CD14-positive monocyte (primary cell): ENCODE results near the gene CASTOR2. TPM values are rescaled to one million over a fixed set of nuclear protein-coding genes. Genes with fewer than 3 reads are reported as not detected.

Source experiments
- DNase-seq, 3 donors: peaks; one replicate each; pipeline ENCODE4 v3.0.0-alpha.2; 2011 to 2022
- H2AFZ ChIP-seq: 2 replicates; pipeline ENCODE4 v1.6.0; 2012; ENCODE audit warnings: mild to moderate bottlenecking, low read depth, low read length, inconsistent platforms; ENCODE audit not compliant: insufficient read depth, poor library complexity, severe bottlenecking
- H3K27ac ChIP-seq, 2 donors: 1 replicate in 1 of 2; 2 replicates in 1 of 2; pipeline ENCODE4 v1.5.1; 2012 to 2013; ENCODE audit warnings: low read length in 2 of 2, control low read depth in 1 of 2, inconsistent platforms in 1 of 2, low read depth in 1 of 2, mild to moderate bottlenecking in 1 of 2
- H3K27me3 ChIP-seq, 2 donors: one replicate each; pipeline versions ENCODE4 v1.6.0 to v1.6.1; 2011 to 2013; ENCODE audit warnings: low read length in 2 of 2; ENCODE audit not compliant: control insufficient read depth in 2 of 2, insufficient read depth in 2 of 2
- H3K36me3 ChIP-seq, 2 donors: replicated peaks in 1 of 2; 1 replicate in 1 of 2; 2 replicates in 1 of 2; pipeline versions ENCODE4 v1.5.1 to v1.6.1; 2012 to 2013; ENCODE audit warnings: low read length in 2 of 2, control low read depth in 1 of 2, inconsistent platforms in 1 of 2, mild to moderate bottlenecking in 1 of 2; ENCODE audit not compliant: insufficient read depth in 2 of 2, control insufficient read depth in 1 of 2
- H3K4me1 ChIP-seq, 2 donors: 1 replicate in 1 of 2; 2 replicates in 1 of 2; pipeline versions ENCODE4 v1.5.1 to v1.6.1; 2012 to 2013; ENCODE audit warnings: low read length in 2 of 2, control low read depth in 1 of 2, inconsistent platforms in 1 of 2, mild to moderate bottlenecking in 1 of 2, moderate library complexity in 1 of 2; ENCODE audit not compliant: insufficient read depth in 2 of 2, control insufficient read depth in 1 of 2
- H3K4me2 ChIP-seq: replicated peaks from 2 replicates; pipeline ENCODE3; 2012; ENCODE audit warnings: low read length, moderate library complexity, mild to moderate bottlenecking; ENCODE audit not compliant: poor library complexity, severe bottlenecking; ENCODE audit errors: extremely low read depth
- H3K4me3 ChIP-seq, 3 experiments: fragments of 200-600 bp in 1 of 3; sonication (generic) in 1 of 3; replicated peaks in 1 of 3; 1 replicate in 2 of 3; 2 replicates in 1 of 3; pipeline ENCODE4 v1.5.1; 2011 to 2013; ENCODE audit warnings: low read length in 3 of 3, mild to moderate bottlenecking in 3 of 3, control low read depth in 2 of 3, low read depth in 2 of 3, inconsistent platforms in 1 of 3, moderate library complexity in 1 of 3
- H3K79me2 ChIP-seq: 2 replicates; pipeline ENCODE4 v1.6.0; 2012; ENCODE audit warnings: mild to moderate bottlenecking, control low read depth, inconsistent platforms, low read length, moderate library complexity; ENCODE audit not compliant: insufficient read depth
- H3K9ac ChIP-seq: 2 replicates; pipeline ENCODE4 v1.6.0; 2017; ENCODE audit warnings: low read length, mild to moderate bottlenecking; ENCODE audit not compliant: insufficient read depth, poor library complexity, severe bottlenecking
- H3K9me3 ChIP-seq, 2 donors: replicated peaks in 1 of 2; 1 replicate in 1 of 2; 2 replicates in 1 of 2; pipeline versions ENCODE4 v1.5.1 to v1.6.1; 2012 to 2013; ENCODE audit warnings: low read length in 2 of 2, control low read depth in 1 of 2; ENCODE audit not compliant: control insufficient read depth in 1 of 2, insufficient read depth in 1 of 2
- H4K20me1 ChIP-seq: 2 replicates; pipeline ENCODE4 v1.6.0; 2012; ENCODE audit warnings: mild to moderate bottlenecking, low read length, control low read depth, moderate library complexity; ENCODE audit not compliant: insufficient read depth
- H3K27ac Mint-ChIP-seq, 7 donors: one replicate each; pipeline ENCODE4 v1.8.0; 2020; ENCODE audit warnings: mild to moderate bottlenecking in 7 of 7, mixed read lengths in 7 of 7, moderate library complexity in 6 of 7, inconsistent platforms in 2 of 7
- H3K27me3 Mint-ChIP-seq, 3 donors: one replicate each; pipeline ENCODE4 v1.8.0; 2021 to 2022; ENCODE audit warnings: low read depth in 3 of 3, mild to moderate bottlenecking in 3 of 3, mixed read lengths in 3 of 3, moderate library complexity in 3 of 3, inconsistent platforms in 1 of 3
- H3K36me3 Mint-ChIP-seq, 2 donors: one replicate each; pipeline ENCODE4 v1.8.0; 2020; ENCODE audit warnings: mixed read lengths in 2 of 2, inconsistent platforms in 1 of 2, mild to moderate bottlenecking in 1 of 2
- H3K4me1 Mint-ChIP-seq: one replicate; pipeline ENCODE4 v1.8.0; 2020; ENCODE audit warnings: mild to moderate bottlenecking, mixed read lengths
- H3K4me3 Mint-ChIP-seq, 2 donors: one replicate each; pipeline ENCODE4 v1.8.0; 2020; ENCODE audit warnings: mild to moderate bottlenecking in 2 of 2, mixed read lengths in 2 of 2, moderate library complexity in 1 of 2
- H3K9me3 Mint-ChIP-seq, 7 donors: one replicate each; pipeline ENCODE4 v1.8.0; 2020 to 2022; ENCODE audit warnings: mixed read lengths in 7 of 7, mild to moderate bottlenecking in 6 of 7, moderate library complexity in 6 of 7, inconsistent platforms in 2 of 7
- WGBS: methylation state at CpG from one replicate; pipeline ENCODE4 v1.1.5; 2013; ENCODE audit warnings: missing lambda C conversion rate; ENCODE audit not compliant: insufficient coverage; 5-methylcytosine and 5-hydroxymethylcytosine counted together
- intact Hi-C, 2 donors: fragments of 100-400 bp; cut with micrococcal nuclease; formaldehyde crosslinking; loops; one replicate each; pipeline versions ENCODE4 v1.15.0 to v1.15.1; 2023
- polyA plus RNA-seq, 3 donors: library from polyadenylated mRNA; depleted of rRNA in 1 of 3; unstranded in 2 of 3; stranded (reverse) in 1 of 3; fragments of 300-500 nt in 2 of 3; fragments of >200 nt in 1 of 3; fragmentation: Illumina TruSeq in 2 of 3; gene quantifications; 1 replicate in 2 of 3; 2 replicates in 1 of 3; pipeline ENCODE4 v1.2.3, GENCODE V29; 2012 to 2021
- TF ChIP-seq, protein P1 (sequence below): fragments of 200-600 bp; IDR thresholded peaks from one replicate; pipeline ENCODE4 v1.8.0; 2022; ENCODE audit warnings: antibody characterized with exemption, mild to moderate bottlenecking

The CASTOR2 gene
- polyA plus RNA-seq, 3 donors = 0.29 to 2.4 (median 0.79) TPM

GRCh38 chr7:75064801-75065200 lies 100.3 kb downstream of the CASTOR2 start:
- no peak overlapping the region for H3K27ac Mint-ChIP-seq
- peaks cover 75 to 100% of the 10 kb centered on the region in 2 donors for H3K36me3 Mint-ChIP-seq
- H3K4me3 ChIP-seq = no peak overlapping the region
- 100% methylated on average over 4 of the region's 8 CpGs for WGBS
- intact Hi-C loops = no loop called here
- H2AFZ ChIP-seq = no peak overlapping the region
- no peaks in the 10 kb centered on the region for H3K27me3 ChIP-seq
- peaks cover 73 to 95% of the 10 kb centered on the region in 2 donors for H3K36me3 ChIP-seq
- H3K27me3 Mint-ChIP-seq = no peaks in the 10 kb centered on the region
- no peaks in the 10 kb centered on the region for H3K79me2 ChIP-seq
- H3K9ac ChIP-seq = no peak overlapping the region
- no peak overlapping the region for H3K4me3 Mint-ChIP-seq
- no peaks in the 10 kb centered on the region for H3K9me3 ChIP-seq
- H3K4me1 Mint-ChIP-seq = no peaks in the 10 kb centered on the region
- H3K27ac ChIP-seq = no peak overlapping the region
- no peak for DNase-seq
- no peak overlapping the region for H3K4me2 ChIP-seq
- no peaks in the 10 kb centered on the region for H4K20me1 ChIP-seq
- H3K4me1 ChIP-seq = no peaks in the 10 kb centered on the region
- TF ChIP-seq, protein P1, sequence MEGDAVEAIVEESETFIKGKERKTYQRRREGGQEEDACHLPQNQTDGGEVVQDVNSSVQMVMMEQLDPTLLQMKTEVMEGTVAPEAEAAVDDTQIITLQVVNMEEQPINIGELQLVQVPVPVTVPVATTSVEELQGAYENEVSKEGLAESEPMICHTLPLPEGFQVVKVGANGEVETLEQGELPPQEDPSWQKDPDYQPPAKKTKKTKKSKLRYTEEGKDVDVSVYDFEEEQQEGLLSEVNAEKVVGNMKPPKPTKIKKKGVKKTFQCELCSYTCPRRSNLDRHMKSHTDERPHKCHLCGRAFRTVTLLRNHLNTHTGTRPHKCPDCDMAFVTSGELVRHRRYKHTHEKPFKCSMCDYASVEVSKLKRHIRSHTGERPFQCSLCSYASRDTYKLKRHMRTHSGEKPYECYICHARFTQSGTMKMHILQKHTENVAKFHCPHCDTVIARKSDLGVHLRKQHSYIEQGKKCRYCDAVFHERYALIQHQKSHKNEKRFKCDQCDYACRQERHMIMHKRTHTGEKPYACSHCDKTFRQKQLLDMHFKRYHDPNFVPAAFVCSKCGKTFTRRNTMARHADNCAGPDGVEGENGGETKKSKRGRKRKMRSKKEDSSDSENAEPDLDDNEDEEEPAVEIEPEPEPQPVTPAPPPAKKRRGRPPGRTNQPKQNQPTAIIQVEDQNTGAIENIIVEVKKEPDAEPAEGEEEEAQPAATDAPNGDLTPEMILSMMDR = no peak
- H3K9me3 Mint-ChIP-seq = no peaks in the 10 kb centered on the region

- H3K4me3 ChIP-seq = no peak overlapping the region
- H3K79me2 ChIP-seq = no peaks in the 10 kb centered on the region
- peaks cover 68 to 88% of the 10 kb centered on the region in 2 donors for H3K36me3 ChIP-seq
- TF ChIP-seq, protein P1 = no peak
- intact Hi-C loops = no loop called here
- no peaks in the 10 kb centered on the region for H3K4me1 Mint-ChIP-seq
- no peaks in the 10 kb centered on the region for H4K20me1 ChIP-seq
- no peak overlapping the region for H2AFZ ChIP-seq
- DNase-seq = no peak
- no peak overlapping the region for H3K4me2 ChIP-seq
- no peak overlapping the region for H3K27ac ChIP-seq
- H3K4me3 Mint-ChIP-seq = no peak overlapping the region
- H3K27me3 Mint-ChIP-seq = no peaks in the 10 kb centered on the region
- no peaks in the 10 kb centered on the region for H3K9me3 Mint-ChIP-seq
- no peaks in the 10 kb centered on the region for H3K4me1 ChIP-seq
- peaks cover 69 to 95% of the 10 kb centered on the region in 2 donors for H3K36me3 Mint-ChIP-seq
- no peaks in the 10 kb centered on the region for H3K27me3 ChIP-seq
- no peaks in the 10 kb centered on the region for H3K9me3 ChIP-seq
- 95% methylated on average over 8 of the region's 9 CpGs for WGBS
- H3K27ac Mint-ChIP-seq = no peak overlapping the region
- H3K9ac ChIP-seq = no peak overlapping the region
Measured at GRCh38 chr7:75066521-75066920, 102.0 kb downstream of the CASTOR2 start.
